ENCODE measurements around the gene ZMIZ2.

DNA sequence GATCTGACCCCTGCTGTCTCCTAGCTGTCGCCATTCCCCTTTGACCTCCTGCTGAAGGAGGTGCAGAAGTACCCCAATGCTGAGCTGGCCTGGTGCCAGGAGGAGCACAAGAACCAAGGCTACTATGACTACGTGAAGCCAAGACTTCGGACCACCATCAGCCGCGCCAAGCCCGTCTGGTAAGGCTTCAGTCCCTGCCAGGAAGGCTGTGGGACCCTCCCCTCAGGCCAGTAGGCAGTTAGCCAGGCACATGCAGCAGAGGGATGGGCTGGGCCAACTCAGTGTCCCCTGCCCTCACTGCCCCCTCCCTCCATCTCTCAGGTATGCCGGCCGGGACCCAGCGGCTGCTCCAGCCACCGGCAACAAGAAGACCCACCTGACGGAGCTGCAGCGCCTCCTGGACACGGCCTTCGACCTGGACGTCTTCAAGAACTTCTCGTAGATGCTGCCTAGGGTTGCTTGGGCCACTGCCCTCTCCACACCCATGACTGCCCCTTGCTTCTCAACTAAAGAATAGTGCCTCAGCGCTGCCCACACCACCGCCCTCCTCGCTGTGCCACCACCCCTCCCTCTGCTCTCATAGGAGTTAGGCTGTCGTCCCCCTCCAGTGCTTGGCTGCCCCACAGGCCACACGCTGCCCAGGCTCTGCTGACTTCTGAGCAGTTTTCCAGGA lies 41.0 kb upstream of the ZMIZ2 start:
- TF ChIP-seq POLR2A (IDR thresholded peaks at IDR 0.05) (no peak), POLR2AphosphoS5 (IDR thresholded peaks at IDR 0.05) (no peak)
- TF ChIP-seq, protein P1, sequence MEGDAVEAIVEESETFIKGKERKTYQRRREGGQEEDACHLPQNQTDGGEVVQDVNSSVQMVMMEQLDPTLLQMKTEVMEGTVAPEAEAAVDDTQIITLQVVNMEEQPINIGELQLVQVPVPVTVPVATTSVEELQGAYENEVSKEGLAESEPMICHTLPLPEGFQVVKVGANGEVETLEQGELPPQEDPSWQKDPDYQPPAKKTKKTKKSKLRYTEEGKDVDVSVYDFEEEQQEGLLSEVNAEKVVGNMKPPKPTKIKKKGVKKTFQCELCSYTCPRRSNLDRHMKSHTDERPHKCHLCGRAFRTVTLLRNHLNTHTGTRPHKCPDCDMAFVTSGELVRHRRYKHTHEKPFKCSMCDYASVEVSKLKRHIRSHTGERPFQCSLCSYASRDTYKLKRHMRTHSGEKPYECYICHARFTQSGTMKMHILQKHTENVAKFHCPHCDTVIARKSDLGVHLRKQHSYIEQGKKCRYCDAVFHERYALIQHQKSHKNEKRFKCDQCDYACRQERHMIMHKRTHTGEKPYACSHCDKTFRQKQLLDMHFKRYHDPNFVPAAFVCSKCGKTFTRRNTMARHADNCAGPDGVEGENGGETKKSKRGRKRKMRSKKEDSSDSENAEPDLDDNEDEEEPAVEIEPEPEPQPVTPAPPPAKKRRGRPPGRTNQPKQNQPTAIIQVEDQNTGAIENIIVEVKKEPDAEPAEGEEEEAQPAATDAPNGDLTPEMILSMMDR (IDR thresholded peaks at IDR 0.05), result no peak

Measured in prostate gland (tissue), 2 donors.